EL (cell line): Measurements from ENCODE around the gene TAS2R13.

Source experiments
- DNase-seq: peaks from one replicate; pipeline ENCODE4 v3.0.0-alpha.2; 2016

TAS2R13 gene

GRCh38 chr12:10909462-10909861, at the start of gene TAS2R13:
TSS of gene TAS2R13 (minus strand) at chr12:10909562. CDS start at chr12:10909298, 264 bp downstream.
- no peak for DNase-seq

GRCh38 chr12:10957741-10958140, 48.4 kb upstream of the TAS2R13 start:
- DNase-seq, result peak; percentile 61

GRCh38 chr12:10956085-10956484, 46.7 kb upstream of the TAS2R13 start:
- DNase-seq, result no peak

- DNase-seq, result no peak
These were observed 43.3 kb upstream of the TAS2R13 start for GRCh38 chr12:10952645-10953044.

GRCh38 chr12:10943167-10943566, 33.8 kb upstream of the TAS2R13 start:
- no peak for DNase-seq

- no peak for DNase-seq
These were observed 32.7 kb upstream of the TAS2R13 start for GRCh38 chr12:10941916-10942607.

- no peak for DNase-seq
These were observed 32.0 kb upstream of the TAS2R13 start for GRCh38 chr12:10941369-10941768.

GRCh38 chr12:10940389-10940788, 31.0 kb upstream of the TAS2R13 start:
- DNase-seq, result peak; percentile 85

GRCh38 chr12:10939163-10939562, 29.8 kb upstream of the TAS2R13 start, which contains the start of gene TAS2R14:
TSS of gene TAS2R14 (minus strand) at chr12:10939263. CDS start at chr12:10939207, 56 bp downstream.
- no peak for DNase-seq

GRCh38 chr12:10936506-10936905, 27.1 kb upstream of the TAS2R13 start:
- DNase-seq, result no peak

- DNase-seq, result no peak
These were observed 19.5 kb upstream of the TAS2R13 start, which contains the start of gene PRH2 for GRCh38 chr12:10928746-10929286. TSS of gene PRH2 (plus strand) at chr12:10929236. CDS start at chr12:10929274, 38 bp downstream.

- DNase-seq, result no peak
These were observed 16.9 kb upstream of the TAS2R13 start for GRCh38 chr12:10926269-10926668.

GRCh38 chr12:10919809-10920208, 10.4 kb upstream of the TAS2R13 start:
- no peak for DNase-seq

GRCh38 chr12:10910380-10910779, 1.0 kb upstream of the TAS2R13 start:
- DNase-seq, result no peak

- no peak for DNase-seq
These were observed 4.7 kb downstream of the TAS2R13 start for GRCh38 chr12:10904686-10905085.

- no peak for DNase-seq
These were observed 7.9 kb downstream of the TAS2R13 start for GRCh38 chr12:10901427-10901826.

- DNase-seq, result no peak
These were observed 8.4 kb downstream of the TAS2R13 start for GRCh38 chr12:10900972-10901371.

- DNase-seq, result no peak
These were observed 8.8 kb downstream of the TAS2R13 start for GRCh38 chr12:10900530-10900929.

- DNase-seq, result no peak
These were observed 12.5 kb downstream of the TAS2R13 start for GRCh38 chr12:10896854-10897253.

GRCh38 chr12:10891937-10892336, 17.4 kb downstream of the TAS2R13 start:
- no peak for DNase-seq

GRCh38 chr12:10889226-10889625, 20.1 kb downstream of the TAS2R13 start:
- no peak for DNase-seq

GRCh38 chr12:10884086-10884725, 25.2 kb downstream of the TAS2R13 start, which contains the start of gene PRH1:
TSS of gene PRH1 (minus strand) at chr12:10884255. CDS start at chr12:10884217, 38 bp downstream.
- no peak for DNase-seq

- DNase-seq, result peak; percentile 10
These were observed 36.0 kb downstream of the TAS2R13 start for GRCh38 chr12:10873378-10873777.

- DNase-seq, result no peak
These were observed 42.0 kb downstream of the TAS2R13 start for GRCh38 chr12:10867381-10867780.
